DLD1 (cell line): ENCODE measurements around the gene HDAC11.
"Not testable (repeated sequence)": the region's sequence is repeated elsewhere in the genome, so short reads cannot be mapped to it uniquely, and the experiment has no call there.

Source experiments
- in situ Hi-C: cut with HindIII; loops from 2 replicates; pipeline ENCODE4 v1.10.0; 2017; ENCODE audit warnings: low sequenced_read_pairs

Gene HDAC11, protein sequence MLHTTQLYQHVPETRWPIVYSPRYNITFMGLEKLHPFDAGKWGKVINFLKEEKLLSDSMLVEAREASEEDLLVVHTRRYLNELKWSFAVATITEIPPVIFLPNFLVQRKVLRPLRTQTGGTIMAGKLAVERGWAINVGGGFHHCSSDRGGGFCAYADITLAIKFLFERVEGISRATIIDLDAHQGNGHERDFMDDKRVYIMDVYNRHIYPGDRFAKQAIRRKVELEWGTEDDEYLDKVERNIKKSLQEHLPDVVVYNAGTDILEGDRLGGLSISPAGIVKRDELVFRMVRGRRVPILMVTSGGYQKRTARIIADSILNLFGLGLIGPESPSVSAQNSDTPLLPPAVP

GRCh38 chr3:13479582-13480339 is at the start of gene HDAC11:
Gene HDAC11 (plus strand): TSS chr3:13480306. CDS start chr3:13480348, 42 bp downstream.
- in situ Hi-C loops = no loop called here

GRCh38 chr3:13430411-13430875 is 49.7 kb upstream of the HDAC11 start:
- in situ Hi-C loops = not testable (repeated sequence)

GRCh38 chr3:13432093-13432492 is 48.0 kb upstream of the HDAC11 start:
- in situ Hi-C loops = no loop called here

DNA sequence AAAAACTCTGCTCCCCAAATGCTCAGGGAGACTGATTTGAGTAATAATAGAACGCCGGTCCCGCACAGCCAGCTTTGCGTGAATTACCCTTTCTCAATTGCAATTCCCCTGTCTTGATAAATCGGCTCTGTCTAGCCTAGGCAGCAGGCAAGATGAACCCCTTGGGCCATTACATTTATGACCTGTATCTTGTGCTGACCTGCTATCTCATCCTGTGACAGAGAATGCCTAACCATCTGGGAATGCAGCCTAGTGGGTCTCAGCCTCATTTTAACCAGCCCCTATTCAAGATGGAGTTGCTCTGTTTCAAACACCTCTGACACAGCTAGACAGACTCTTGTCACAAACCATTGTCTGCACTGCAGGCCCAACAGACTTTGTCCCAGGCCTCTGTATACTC is 46.2 kb upstream of the HDAC11 start:
- in situ Hi-C loops = no loop called here

- in situ Hi-C loops = not testable (repeated sequence)
Measured at GRCh38 chr3:13436213-13436612, 43.9 kb upstream of the HDAC11 start.

GRCh38 chr3:13440204-13440817 is 39.8 kb upstream of the HDAC11 start:
- in situ Hi-C loops = no loop called here

DNA sequence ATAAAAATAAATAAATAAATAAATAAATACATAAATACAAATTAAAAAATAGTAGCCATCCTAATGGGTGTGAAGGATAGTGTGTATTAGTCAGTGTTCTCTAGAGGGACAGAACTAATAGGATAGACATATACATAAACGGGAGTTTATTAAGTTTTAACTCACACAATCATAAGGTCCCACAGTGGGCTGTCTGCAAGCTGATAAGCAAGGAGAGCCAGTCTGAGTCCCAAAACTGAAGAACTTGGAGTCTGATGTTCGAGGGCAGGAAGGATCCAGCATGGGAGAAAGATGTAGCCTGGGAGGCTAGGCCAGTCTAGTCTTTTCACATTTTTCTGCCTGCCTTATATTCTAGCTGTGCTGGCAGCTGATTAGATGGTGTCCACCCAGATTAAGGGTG is 37.2 kb upstream of the HDAC11 start:
- in situ Hi-C loops = not testable (repeated sequence)

- in situ Hi-C loops = loop anchor here (25.0 kb wide), 2 partner anchors 89 to 364 kb away; no protein-coding TSS in a partner anchor
Measured at GRCh38 chr3:13451301-13451673, 28.8 kb upstream of the HDAC11 start.

DNA sequence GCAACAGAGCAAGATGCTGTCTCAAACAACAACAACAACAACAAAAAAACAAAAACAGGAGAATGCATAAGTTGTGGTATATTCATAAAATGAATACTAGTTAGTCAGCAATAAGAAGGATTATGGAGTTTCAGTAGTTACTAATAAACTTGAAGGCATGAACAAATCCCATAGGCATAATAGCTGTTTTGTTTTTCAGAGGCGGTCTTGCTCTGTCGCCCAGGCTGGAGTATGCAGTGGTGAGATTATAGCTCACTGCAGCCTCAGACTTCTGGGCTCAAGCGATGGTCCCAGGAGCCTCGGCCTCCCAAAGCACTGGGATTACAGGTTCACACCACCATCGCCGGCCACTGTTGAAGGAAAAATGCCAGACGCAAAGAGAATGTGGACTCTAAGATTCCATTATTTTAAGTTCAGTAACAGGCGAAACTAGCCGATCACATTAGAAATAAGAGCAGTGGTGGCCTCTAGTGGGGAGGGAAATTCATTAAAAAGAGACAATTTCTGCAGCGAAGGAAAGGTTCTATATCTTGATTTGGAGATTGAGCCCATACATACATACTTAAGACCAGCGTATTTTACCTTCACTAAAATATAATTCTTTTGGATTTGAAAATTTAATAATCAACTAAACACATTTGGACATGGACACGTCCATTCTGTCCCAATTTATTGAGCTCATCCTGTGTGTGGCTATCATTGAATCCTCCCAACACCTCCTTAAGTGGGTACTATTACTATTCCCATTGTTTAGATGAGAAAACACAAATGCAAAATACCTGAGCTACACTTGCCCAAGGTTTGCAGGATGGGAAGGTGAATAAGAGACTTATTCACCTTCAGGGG is 27.4 kb upstream of the HDAC11 start:
- in situ Hi-C loops = loop anchor here (25.0 kb wide), 2 partner anchors 90 to 365 kb away; no protein-coding TSS in a partner anchor

DNA sequence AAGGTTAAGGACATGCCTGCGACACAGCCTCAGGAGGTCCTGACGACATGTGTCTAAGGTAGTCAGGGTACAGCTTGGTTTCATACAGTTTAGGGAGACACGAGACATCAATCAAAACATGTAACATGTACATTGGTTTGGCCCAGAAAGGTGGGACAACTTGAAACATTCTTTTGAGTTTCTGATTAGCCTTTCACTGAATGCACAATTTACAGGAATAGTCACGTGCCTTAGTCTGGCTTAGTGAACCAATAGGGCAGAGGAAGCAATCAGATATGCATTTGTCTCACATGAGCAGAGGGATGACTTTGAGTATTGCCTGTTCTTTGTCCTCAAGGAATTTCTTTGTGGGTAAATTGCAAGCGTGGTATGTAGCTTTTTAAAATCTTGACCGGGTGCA is 24.5 kb upstream of the HDAC11 start:
- in situ Hi-C loops = loop anchor here (25.0 kb wide), 2 partner anchors 93 to 368 kb away; no protein-coding TSS in a partner anchor

GRCh38 chr3:13457593-13457992 is 22.5 kb upstream of the HDAC11 start:
- in situ Hi-C loops = loop anchor here (25.0 kb wide), 2 partner anchors 95 to 370 kb away; no protein-coding TSS in a partner anchor

- in situ Hi-C loops = loop anchor here (25.0 kb wide), 2 partner anchors 97 to 372 kb away; no protein-coding TSS in a partner anchor
Measured at GRCh38 chr3:13459605-13460340, 20.3 kb upstream of the HDAC11 start.

DNA sequence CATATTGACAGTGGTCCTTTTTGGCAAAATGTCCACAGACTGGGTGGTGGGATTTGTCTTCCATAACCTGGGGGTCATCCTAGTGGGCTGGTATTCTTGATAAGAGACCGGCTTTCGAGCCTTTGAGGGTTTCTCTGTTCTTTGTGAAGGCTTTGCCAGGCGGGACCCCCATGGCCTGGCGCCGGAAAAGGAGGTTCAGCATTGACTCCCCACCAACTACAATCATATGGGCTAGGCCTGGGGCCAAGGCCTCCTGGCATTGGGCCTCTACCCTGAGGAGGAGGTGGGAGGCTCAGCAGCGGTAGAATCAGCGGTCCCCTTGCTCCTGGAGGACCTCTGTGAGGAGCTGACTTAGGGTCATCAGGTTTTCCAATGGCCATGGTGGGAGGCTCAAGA is 19.8 kb upstream of the HDAC11 start:
- in situ Hi-C loops = loop anchor here (25.0 kb wide), 2 partner anchors 98 to 373 kb away; no protein-coding TSS in a partner anchor

GRCh38 chr3:13461169-13462124 is 18.7 kb upstream of the HDAC11 start:
- in situ Hi-C loops = loop anchor here (25.0 kb wide), 2 partner anchors 99 to 374 kb away; no protein-coding TSS in a partner anchor

DNA sequence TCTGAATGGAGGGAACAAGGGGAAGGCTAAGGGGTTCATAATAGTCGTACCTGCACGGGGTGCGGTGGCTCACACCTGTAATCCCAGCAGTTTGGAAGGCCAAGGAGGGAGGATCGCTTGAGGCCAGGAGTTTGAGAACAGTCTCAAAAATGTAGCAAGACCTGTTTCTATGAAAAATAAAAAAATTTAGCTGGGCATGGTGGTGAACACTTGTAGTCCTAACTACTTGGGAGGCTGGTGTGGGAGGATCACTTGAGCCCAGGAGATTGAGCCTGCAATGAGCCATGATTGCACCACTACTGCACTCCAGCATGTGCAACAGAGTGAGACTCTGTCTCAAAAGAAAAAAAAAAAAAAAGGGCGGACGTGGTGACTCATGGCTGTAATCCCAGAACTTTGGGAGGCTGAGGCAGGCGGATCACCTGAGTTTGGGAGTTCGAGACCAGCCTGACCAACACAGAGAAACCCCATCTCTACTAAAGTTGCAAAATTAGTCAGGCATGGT is 17.9 kb upstream of the HDAC11 start:
- in situ Hi-C loops = loop anchor here (25.0 kb wide), 2 partner anchors 100 to 375 kb away; no protein-coding TSS in a partner anchor

GRCh38 chr3:13462822-13463221 is 17.3 kb upstream of the HDAC11 start:
- in situ Hi-C loops = loop anchor here (25.0 kb wide), 2 partner anchors 101 to 376 kb away; no protein-coding TSS in a partner anchor

DNA sequence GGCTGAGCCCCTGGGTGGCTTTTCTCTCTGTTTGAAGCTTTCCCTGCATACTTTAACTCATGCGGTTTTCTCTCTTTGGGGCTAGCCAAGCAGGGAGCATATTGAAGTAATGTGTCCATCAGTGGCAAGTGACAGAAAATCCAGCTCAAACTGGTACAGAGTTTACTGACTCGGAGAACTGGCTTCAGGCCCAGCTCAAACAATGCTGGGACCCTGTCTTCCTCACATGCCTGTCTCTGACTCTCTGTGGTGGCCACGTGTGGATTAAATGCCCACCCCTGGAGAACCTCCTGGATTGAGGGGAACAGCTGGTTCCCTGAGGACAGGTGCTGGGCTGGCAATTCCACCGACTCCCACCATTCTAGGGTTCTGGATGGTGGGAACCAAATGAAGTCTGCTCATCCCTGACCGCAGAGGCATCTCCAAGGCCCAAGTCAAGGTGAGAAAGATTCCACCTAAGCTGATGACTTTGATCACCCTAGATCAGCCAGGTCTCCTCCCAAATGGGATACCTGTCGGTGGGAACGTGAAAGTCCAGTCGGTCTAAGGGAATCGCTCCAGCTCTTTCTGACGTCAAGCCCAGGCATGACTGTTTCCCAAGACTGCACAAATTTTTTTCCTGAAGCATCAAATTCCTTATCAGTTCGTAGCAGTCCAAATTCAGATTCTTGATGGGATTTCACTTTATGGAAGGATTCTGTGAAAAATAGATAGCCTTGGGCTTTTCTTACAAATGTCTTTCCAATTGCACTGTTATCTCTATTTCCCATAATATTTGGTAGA is 16.3 kb upstream of the HDAC11 start:
- in situ Hi-C loops = loop anchor here (25.0 kb wide), 2 partner anchors 102 to 377 kb away; no protein-coding TSS in a partner anchor
